Measurements from ENCODE around the gene CDKAL1.

CDKAL1 gene

GRCh38 chr6:21095462-21095861 lies 561.2 kb downstream of the CDKAL1 start:
- DNase-seq: no peak

- no peak for DNase-seq
Observed at GRCh38 chr6:21098134-21098533, 563.9 kb downstream of the CDKAL1 start.

GRCh38 chr6:21098744-21099143 lies 564.5 kb downstream of the CDKAL1 start:
- no peak for DNase-seq

DNA sequence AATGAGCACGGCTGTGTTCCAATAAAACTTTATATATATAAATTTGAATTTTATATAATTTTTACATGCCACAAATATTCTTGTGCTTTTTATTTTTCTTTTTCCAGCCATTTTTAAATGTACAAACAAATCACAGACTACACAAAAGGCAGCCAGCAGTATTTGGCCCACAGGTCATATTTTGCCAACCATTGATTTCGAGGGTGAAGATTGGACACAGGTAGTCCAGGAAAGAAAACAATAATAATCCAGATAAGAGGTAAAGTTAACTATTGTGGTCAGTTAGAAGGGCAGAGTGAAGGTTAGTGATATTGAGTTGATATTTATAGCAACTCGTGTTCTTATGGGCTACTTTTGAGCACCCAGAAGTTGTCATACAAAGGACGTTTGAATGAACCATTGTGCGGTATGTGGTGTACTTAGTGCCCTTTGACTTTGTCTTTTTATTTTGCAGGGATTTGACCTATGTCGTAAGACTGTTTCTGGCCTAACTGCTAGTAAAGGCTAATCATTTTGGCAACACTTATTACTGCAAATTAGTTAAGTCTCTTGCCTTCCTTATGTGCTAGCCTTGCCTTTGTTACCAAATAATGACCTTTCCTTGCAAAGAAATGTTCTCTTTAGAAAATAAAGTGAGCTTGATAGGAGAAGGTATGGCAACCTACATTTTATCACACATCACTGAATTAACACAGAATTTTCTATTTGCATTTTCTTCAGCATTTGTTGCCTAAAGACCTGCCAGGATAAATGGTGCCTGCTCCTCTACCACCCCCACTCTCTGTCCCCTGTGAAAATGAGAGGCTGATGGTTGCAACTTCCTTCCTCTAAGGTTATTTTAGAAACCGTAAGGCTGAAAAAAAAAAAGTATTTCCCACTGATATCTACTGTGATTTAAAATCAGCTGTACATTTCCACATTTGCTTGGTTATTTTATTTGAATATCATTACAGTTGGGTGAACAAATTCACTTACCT lies 565.4 kb downstream of the CDKAL1 start:
- no peak for DNase-seq

- DNase-seq: no peak
Observed at GRCh38 chr6:21100991-21101390, 566.7 kb downstream of the CDKAL1 start.

DNA sequence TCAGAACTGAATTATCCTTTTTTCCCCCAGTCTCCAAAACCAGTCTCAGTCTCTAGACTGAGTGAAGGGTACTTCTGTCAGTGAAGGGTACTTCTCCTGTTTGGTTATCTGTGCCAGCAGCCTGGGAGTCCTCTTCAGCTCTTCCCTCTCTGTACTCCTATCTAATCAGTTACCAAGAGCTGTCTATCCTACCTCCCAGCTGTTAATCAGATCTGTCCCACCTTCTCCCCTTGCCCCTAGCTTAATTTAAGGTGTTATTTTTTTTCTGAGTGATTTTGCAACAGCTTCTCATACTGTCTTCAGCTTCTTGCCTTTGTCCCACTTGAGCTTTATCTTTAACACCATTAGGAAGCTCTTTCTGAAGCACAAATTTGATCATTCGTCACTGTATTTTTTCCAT lies 567.4 kb downstream of the CDKAL1 start:
- DNase-seq: no peak

DNA sequence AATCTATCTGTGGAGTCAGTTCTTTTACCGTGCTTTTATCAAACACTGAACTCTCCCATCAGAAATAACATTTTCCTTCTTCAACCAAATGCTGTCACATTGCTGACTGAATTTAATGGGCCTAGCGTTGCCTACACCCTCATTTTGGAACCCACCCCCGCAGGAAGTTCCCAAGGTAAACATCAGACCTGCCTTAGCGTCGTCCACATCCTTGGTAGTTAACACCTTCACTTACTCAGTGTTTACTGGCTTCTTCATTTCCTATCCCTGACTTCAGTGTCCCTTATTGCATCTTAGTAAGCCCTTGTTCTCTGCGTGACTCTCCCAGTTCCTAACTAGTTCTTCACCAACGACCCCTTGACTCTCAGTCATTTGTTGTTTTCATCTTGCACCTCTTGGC lies 567.9 kb downstream of the CDKAL1 start:
- no peak for DNase-seq

GRCh38 chr6:21102624-21103023 lies 568.4 kb downstream of the CDKAL1 start:
- no peak for DNase-seq

DNA sequence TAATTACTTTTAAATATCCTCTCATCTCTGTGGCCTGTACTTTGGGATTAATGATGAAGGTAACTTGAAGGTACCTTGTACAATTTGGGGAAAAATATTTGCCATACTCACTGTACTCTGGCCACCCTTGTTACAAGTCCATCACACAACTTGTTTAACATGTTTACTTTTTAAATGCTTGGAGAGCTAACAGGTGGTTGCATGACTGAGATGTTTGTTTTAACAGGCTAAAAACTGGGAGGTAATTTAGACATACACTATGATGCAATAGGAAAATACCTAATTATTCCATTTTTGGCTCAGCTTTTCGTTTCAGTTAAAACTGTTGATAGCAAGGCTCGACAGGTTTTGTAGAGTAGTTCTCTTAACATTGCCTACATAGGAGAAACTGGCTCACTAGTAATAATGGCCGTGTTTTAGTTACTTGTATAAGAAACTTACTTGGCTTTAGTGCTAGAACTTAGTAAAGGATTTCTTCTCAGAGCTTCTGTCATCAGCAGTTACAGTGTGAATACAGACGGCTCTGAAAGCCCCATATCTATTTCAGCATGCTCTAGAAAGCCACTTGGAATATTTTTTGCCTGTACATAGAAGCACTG lies 569.5 kb downstream of the CDKAL1 start:
- DNase-seq: no peak

- no peak for DNase-seq
Observed at GRCh38 chr6:21104288-21104687, 570.0 kb downstream of the CDKAL1 start.

- DNase-seq: no peak
Observed at GRCh38 chr6:21107796-21108195, 573.5 kb downstream of the CDKAL1 start.

DNA sequence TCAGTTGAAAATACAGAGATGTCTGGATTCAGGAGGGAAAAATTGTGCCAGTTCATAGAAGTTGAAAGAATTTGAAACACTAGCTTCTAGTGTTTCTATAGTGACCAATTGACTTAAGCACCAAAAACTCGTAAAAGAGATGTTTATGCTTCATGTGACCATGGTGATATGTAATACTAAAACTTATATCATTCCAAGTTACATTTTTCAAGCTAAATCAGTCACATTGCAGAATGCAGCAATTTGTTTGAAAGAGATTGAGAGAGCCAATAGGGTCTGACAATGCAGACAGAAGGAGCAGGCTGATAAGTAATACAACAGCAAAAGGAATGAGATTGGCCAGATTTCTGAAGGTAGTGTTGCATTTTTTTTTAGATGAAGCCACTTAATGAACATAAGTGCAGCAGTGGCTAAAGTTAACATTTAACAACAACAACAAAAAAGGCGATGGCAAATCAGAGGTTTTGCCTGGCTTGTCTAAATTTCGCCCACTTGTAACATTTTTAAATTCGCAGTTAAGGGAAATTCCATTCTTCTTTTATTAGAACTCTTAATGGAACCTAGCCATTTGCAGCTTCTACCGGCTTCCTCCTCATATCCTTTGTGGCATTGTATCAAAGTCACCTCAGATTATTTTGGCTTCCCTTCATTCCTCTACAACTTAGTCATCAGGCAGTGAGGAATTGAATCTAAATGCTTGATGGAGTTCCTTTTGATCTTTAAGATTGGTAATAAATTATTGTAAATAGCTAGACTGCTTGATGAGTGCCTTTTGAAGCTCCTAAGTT lies 575.3 kb downstream of the CDKAL1 start:
- no peak for DNase-seq

- DNase-seq: no peak
Observed at GRCh38 chr6:21110684-21111083, 576.4 kb downstream of the CDKAL1 start.

DNA sequence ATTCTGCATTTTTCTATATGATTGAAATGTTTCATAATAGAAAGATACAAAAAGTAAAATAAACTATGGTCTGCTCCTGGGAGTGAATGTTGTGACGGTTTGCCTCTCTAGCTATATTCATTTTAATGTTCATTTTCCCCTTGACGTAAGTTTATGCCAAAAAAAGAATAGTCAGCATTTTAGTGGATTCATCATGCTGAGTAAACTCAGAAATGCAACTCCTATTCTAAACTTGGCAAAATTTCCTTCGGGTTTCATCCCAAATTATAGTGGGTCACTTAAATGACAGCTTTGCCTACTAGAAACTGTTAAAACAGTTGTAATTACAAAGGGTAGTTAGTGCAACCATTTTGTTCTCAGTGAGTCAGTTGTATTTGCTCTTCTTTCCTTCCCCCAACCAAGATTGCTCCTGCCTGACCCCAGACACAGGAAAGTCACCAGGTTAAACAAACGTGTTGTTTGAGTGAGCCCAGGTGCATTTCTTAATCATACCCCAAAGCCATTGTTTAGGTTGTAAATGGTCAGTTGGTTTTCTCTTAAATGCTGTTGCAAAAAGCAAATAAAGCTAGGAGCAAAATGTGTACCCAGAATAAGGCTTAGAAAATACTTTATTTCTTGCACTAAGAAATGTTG lies 577.0 kb downstream of the CDKAL1 start:
- DNase-seq: no peak

DNA sequence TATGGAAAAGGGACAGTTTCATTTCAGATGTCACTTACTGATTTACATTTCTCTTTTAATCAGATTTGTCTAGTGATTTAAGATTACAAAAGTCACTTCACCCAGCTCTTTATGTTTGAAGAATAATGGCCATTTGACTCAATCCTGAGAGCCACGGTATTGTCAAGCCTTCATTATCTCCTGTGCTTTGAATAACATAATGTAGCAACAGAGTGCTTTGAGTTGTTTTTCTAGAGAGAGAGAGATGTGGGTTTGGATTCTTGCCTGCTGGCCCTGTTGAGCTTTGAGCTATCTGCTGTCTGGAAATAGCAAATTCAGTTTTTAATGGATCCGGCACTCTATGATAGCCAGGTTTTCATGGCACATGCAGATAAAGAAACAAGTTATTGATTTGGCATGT lies 580.9 kb downstream of the CDKAL1 start:
- no peak for DNase-seq

- DNase-seq: no peak
Observed at GRCh38 chr6:21116736-21117135, 582.5 kb downstream of the CDKAL1 start.

DNA sequence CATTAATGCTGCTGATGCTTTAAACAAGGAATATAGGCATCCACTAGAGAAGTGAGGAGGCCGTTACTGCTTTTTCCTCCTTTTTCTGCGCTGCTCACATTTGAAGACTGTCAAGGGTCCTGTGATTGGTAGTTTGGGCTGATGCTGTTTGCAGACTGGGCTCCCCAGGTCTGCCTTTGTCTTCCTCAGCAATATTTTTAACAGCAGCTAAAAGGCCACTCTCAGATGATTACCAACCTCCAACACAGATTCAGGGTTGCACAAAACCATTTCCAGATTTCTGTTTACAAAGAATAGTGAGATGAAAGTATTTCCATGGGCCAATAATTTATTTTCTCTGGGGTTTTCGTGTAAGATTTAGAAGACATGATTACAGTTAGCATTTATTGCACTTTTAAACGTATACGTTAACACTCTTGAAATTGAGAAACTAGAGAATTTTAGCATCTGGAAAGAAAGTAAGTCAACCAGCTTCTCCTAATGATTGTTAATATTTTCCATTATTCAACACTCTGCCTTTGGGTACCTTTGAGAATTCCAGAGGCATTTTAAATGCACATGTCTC lies 584.0 kb downstream of the CDKAL1 start:
- DNase-seq: no peak

DNA sequence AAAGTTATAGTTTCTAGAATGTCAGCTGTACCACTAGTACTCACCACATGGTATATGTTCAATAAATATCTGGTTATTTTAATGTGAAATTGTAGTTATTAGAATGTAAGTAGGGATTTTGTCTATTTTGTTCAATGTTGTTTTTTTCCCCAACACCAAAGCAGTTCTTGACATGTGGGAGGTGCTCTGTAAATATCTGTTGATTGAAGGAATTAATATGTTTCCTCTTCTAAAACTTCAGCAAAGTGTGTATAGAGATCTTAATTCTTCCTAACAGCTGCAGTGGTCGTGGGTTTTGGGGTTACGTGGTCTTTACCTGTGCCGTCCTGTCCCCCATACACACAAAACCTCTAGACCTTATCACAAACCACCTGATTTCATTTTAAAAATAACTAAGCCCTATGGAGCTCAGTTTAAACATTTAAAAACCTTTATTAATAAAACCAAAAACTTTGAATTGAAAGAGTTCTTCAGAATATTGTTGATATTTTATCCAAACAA lies 587.4 kb downstream of the CDKAL1 start:
- no peak for DNase-seq

- no peak for DNase-seq
Observed at GRCh38 chr6:21123507-21124436, 589.5 kb downstream of the CDKAL1 start.

DNA sequence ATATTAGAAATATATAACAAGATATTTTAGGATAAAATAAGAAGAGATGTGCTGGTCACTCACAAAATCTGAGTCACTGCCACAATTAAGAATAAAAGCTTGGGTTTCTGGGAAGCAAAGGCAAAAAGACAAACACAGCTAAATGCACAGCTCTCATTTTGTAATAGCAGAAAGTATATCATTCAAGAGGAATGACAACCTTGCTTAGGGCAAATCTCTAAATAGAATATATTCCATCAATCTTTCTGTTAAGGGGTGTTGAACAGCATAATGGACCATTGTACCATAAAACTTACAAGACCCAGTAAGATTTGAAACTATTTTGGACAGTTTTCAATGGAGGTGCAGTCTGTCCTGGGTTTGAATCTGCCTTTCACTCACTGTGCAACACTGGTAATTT lies 594.3 kb downstream of the CDKAL1 start:
- no peak for DNase-seq

- no peak for DNase-seq
Observed at GRCh38 chr6:21131406-21131805, 597.1 kb downstream of the CDKAL1 start.

Data from stimulated activated CD4-positive, alpha-beta T cell treated with anti-CD3 and anti-CD28 coated beads, Interleukin-4, amount 100 ng/mL, for 24 hours (primary cell).